ENCODE data around the gene LASP1.
"Not testable (repeated sequence)": the region's sequence is repeated elsewhere in the genome, so short reads cannot be mapped to it uniquely, and the experiment has no call there.

Gene LASP1

GRCh38 chr17:38939987-38940386 lies 70.1 kb downstream of the LASP1 start:
- no peak for DNase-seq (ENCODE audit: low read depth)

- DNase-seq (ENCODE audit: low read depth), result no peak
These were observed 70.5 kb downstream of the LASP1 start for GRCh38 chr17:38940404-38940803.

DNA sequence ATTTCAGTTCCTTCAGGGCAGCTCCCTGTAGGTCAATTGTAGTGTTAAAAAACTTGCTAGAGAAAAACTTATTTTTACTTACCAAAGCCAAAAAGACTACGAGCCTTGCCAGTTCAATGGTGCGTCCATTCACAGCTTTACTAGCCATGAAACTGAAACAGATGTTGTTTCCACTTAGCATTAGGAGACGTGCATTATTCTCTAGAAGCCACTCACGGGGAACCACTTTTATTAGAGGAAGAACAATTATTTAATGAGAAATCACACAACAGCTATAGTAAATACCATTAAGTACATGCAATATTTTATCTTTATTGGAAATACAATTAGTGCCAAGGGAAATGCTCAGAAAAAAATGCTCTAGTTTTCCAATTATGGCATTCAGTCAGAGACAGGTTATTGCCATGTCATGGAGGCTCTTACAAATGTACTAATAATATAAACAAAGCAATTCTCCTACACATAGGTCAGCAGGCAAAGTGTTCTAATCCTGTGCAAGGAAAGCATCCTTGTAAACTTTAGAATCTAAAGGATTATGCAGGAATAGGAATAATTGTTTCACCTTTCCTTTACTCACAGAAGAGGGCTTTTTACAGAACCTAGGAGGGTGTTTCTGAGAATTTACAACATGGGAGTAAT lies 73.0 kb downstream of the LASP1 start:
- DNase-seq (ENCODE audit: low read depth), result no peak

GRCh38 chr17:38943607-38944006 lies 73.7 kb downstream of the LASP1 start:
- no peak for DNase-seq (ENCODE audit: low read depth)

GRCh38 chr17:38947189-38947588 lies 77.3 kb downstream of the LASP1 start:
- no peak for DNase-seq (ENCODE audit: low read depth)

DNA sequence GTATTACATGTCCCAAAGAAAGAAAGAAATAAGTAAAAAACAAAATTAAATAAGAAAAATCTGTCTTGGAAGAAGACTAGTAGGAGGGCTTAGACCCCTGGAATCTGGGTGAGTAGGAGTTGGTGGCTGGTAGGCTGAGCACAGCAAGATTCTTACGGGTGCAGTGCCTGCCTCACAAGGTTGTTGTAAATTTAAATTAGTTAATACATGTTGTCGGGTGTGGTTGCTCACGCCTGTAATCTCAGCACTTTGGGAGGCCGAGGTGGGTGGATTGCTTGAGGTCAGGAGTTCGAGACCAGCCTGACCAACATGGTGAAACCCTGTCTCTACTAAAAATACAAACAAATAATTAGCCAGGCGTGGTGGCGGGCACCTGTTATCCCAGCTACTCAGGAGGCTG lies 83.9 kb downstream of the LASP1 start:
- not testable (repeated sequence) for DNase-seq (ENCODE audit: low read depth)

- no peak for DNase-seq (ENCODE audit: low read depth)
These were observed 88.5 kb downstream of the LASP1 start for GRCh38 chr17:38958326-38958725.

DNA sequence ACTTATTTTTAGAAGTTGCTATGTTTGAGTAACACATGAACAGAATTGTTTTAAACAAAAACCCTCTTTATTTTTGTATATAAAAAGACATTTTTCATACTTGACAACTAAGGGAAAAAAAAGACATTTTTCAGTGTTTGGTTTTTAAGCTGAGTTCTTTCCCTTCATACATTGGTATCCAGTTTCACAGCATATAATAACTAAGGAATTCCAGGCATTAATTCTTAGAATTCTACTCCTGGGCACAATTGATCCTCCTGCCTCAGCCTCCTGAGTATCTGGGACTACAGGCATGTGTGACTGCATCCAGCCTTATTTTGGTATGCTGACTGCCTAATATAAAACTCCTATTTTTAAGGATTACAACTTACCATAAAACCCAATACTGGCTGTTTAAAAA lies 88.9 kb downstream of the LASP1 start:
- no peak for DNase-seq (ENCODE audit: low read depth)

DNA sequence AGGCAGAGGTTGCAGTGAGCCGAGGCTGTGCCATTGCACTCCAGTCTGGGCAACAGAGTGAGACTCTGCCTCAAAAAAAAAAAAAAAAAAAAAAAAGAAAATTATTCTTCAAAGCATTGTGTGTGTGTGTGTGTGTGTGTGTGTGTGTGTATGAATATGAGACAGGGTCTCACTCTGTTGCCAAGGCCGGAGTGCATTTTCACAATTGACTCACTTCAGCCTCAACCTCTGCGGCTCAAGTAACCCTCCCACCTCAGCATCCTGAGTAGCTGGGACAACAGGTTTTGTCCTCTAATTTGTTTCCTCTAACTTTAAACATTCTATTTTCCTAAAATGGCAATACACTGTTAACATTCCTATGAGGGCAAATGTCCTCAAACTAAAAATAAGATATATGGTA lies 89.7 kb downstream of the LASP1 start:
- DNase-seq (ENCODE audit: low read depth), result no peak

DNA sequence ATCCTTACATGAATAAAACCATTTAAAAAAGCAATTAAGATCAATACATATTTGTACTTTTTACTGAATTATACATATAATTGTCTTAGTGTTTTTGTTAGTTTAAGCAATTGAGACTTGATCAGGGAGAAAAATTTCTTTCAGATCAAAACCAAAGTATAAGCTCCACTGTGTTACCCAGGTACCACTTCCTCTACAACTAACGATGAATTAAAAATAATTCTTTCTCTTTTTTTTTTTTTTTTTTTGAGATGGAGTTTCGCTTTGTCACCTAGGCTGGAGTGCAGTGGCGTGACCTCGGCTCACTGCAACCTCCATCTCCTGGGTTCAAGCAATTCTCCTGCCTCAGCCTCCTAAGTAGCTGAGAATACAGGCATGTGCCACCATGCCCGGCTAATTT lies 90.5 kb downstream of the LASP1 start:
- DNase-seq (ENCODE audit: low read depth), result no peak

DNA sequence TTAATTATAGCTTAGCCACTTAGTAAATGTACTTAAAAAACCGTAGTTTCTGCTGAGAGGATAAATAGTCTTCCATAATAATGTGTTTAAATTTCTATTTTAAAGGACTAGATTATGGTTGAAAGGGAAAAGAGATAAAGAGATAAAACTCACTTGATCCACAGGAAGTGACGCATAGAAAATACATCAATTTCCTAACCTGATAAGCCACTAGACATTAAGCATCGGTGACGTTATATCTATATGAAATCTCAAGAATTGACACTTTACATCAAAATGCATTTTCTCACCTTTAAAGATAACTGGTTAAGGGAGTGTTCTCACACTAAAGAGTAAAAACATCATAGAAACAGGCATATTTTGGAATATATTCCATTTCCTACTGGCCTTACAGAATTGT lies 91.6 kb downstream of the LASP1 start:
- DNase-seq (ENCODE audit: low read depth), result no peak

- DNase-seq (ENCODE audit: low read depth), result peak; percentile 87
These were observed 97.5 kb downstream of the LASP1 start, which contains the start of gene FBXO47 for GRCh38 chr17:38967290-38967738. Gene FBXO47, minus strand, starts transcription at chr17:38967403. Its CDS starts 4,378 bp downstream, at chr17:38963025.

DNA sequence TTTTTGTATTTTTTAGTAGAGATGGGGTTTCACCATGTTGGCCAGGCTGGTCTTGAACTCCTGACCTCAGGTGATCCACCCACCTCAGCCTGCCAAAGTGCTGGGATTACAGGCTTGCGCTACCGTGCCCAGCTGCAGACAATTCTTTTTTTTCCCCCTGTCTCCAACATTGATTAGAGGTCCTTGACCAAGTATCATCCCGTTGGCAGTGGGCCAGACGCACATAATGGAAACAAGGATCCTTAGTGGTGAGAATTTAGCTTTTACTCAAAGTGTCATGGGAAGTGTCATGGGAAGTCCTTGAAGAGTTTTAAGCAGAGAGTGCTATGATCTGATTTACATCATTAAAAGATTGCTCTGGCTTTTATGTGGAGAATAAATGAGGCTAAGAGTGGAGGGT lies 99.4 kb downstream of the LASP1 start:
- DNase-seq (ENCODE audit: low read depth), result no peak

DNA sequence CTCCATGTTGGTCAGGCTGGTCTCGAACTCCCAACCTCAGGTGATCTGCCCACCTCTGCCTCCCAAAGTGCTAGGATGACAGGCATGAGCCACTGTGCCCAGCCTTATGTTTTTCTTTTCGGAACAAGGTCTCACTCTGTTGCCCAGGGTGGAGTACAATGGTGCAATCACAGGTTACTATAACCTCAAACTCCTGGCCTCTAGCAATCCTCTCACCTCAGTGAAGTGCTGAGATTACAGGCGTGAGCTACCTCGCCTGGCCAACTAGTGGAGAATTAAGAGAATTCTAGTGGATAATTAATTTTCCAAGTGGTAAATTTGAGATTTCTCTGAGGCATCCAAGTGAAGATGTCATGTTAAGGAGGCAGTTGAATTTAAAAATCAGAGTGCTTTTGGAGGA lies 100.3 kb downstream of the LASP1 start:
- no peak for DNase-seq (ENCODE audit: low read depth)

DNA sequence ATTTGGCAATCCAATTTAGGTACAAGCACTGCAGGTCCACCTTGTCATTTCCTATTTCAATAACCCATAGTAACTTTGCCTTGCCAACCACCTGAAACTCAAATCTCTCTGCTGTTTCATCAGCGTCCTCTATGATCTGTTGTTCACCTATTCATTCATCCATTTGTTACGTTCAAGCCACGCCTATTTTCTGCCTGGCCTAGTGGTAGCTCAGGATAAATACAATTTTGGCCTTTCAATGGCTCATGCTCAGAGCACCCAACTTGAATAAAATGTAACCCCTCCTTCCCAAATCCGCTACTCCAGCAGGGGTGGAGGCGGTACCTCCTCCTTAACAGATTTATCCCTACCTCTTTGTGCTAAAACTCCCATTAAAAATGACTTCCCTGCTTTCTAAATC lies 100.9 kb downstream of the LASP1 start:
- no peak for DNase-seq (ENCODE audit: low read depth)
